Measurements from ENCODE around the gene CHP1.

GRCh38 chr15:41194444-41194843, 36.6 kb upstream of the CHP1 start:
- TF ChIP-seq EZH2phosphoT487 (IDR thresholded peaks at IDR 0.05; ENCODE audit: insufficient read depth, low read depth) (no peak), EZH2 (IDR thresholded peaks at IDR 0.05; ENCODE audit: insufficient read depth, poor library complexity, severe bottlenecking) (no peak)
